Mammary epithelial cell (primary cell): ENCODE measurements around the gene FCRL3.

ENCODE experiments used
- CTCF ChIP-seq, 2 donors: IDR thresholded peaks in 1 of 2; conservative IDR thresholded peaks in 1 of 2; 2 replicates each; pipeline ENCODE4 v1.5.1; 2011 to 2012; ENCODE audit warnings: inconsistent platforms in 2 of 2, low read length in 2 of 2, mild to moderate bottlenecking in 2 of 2, control low read depth in 1 of 2, low read depth in 1 of 2; ENCODE audit not compliant: insufficient read depth in 1 of 2; ENCODE audit errors: extremely low read depth in 1 of 2
- EZH2 ChIP-seq: IDR thresholded peaks from 2 replicates; pipeline ENCODE4 v1.6.1; 2012; ENCODE audit warnings: low read length, inconsistent platforms, borderline replicate concordance

- no peak for TF ChIP-seq CTCF (conservative IDR thresholded peaks at IDR 0.05 in 1 of 2, IDR thresholded peaks at IDR 0.05 in 1 of 2; ENCODE audit: extremely low read depth in 1 of 2, insufficient read depth in 1 of 2, low read depth in 1 of 2, low read length in 2 of 2)
- TF ChIP-seq EZH2 = no peak
These were observed 3.4 kb upstream of the FCRL3 start for GRCh38 chr1:157703981-157704380.
